Adrenal gland (tissue), 12 donors: ENCODE measurements around the gene SLC9A3. TPM values are rescaled to one million over a fixed set of nuclear protein-coding genes. Genes with fewer than 3 reads are reported as not detected.

ENCODE experiments used
- DNase-seq, 7 donors: peaks; one replicate each; pipeline ENCODE4 v3.0.0-alpha.2; 2019 to 2020
- H3K27ac ChIP-seq, 5 donors: fragments of 200-600 bp; sonication (generic) in 4 of 5; 1 replicate in 3 of 5; 2 replicates in 2 of 5; pipeline versions ENCODE4 v1.5.1 to v1.8.0; 2016 to 2020; ENCODE audit warnings: mild to moderate bottlenecking in 1 of 5
- H3K27me3 ChIP-seq: fragments of 200-600 bp; 2 replicates; pipeline ENCODE4 v1.8.0; 2021
- H3K36me3 ChIP-seq, 2 donors: fragments of 200-600 bp; replicated peaks in 1 of 2; 1 replicate in 1 of 2; 2 replicates in 1 of 2; pipeline versions ENCODE4 v1.5.1 to v1.8.0; 2018 to 2022
- H3K4me1 ChIP-seq, 2 donors: fragments of 200-600 bp; replicated peaks in 1 of 2; 1 replicate in 1 of 2; 2 replicates in 1 of 2; pipeline versions ENCODE4 v1.5.1 to v1.8.0; 2018 to 2021
- H3K4me3 ChIP-seq, 4 donors: fragments of 200-600 bp; sonication (generic) in 3 of 4; one replicate each; pipeline ENCODE4 v1.5.1; 2016 to 2018
- H3K9me3 ChIP-seq, 3 donors: fragments of 200-600 bp; sonication (generic) in 1 of 3; replicated peaks in 1 of 3; 1 replicate in 2 of 3; 2 replicates in 1 of 3; pipeline versions ENCODE4 v1.5.1 to v1.8.0; 2016 to 2021
- POLR2A ChIP-seq, 2 donors: fragments of 450-650 bp; IDR thresholded peaks; one replicate each; pipeline ENCODE4 v1.6.1; 2017; ENCODE audit warnings: antibody characterized with exemption in 2 of 2, mild to moderate bottlenecking in 2 of 2, moderate library complexity in 1 of 2
- WGBS, 4 donors: extraction: QIAGEN DNeasy Blood & Tissue Kit in 2 of 4; methylation state at CpG; one replicate each; pipeline versions ENCODE4 v1.1.5 to v1.1.7; 2013 to 2017; 5-methylcytosine and 5-hydroxymethylcytosine counted together
- intact Hi-C, 2 donors: fragments of 100-400 bp; cut with DNase I; formaldehyde crosslinking; loops; one replicate each; pipeline versions ENCODE4 v1.14.1 to v1.15.0; 2022 to 2023
- polyA plus RNA-seq, 3 donors: library from polyadenylated mRNA; stranded (reverse); fragments of 200-250 nt in 2 of 3; fragments of 350-450 nt in 1 of 3; fragmentation: Illumina TruSeq in 1 of 3; extraction: RNeasy Lipid Tissue Mini Kit (QIAGEN cat#74804) in 1 of 3; gene quantifications; one replicate each; pipeline ENCODE4 v1.2.3, GENCODE V29; 2013 to 2014
- total RNA-seq, 9 donors: library from RNA; depleted of rRNA in 4 of 9; stranded (reverse); fragments of >200 nt in 4 of 9; fragments of 120-200 nt in 1 of 9; fragmentation: NEBNext Ultra II Directional in 1 of 9; extraction: Animal tissue kit (Norgen Biotek cat#: 25700) in 1 of 9; gene quantifications; one replicate each; pipeline versions ENCODE4 v1.1.0 to v1.2.4, GENCODE V29; 2013 to 2023
- TF ChIP-seq, protein P1 (sequence below), 6 experiments: fragments of 450-650 bp in 4 of 6; fragments of 200-600 bp in 2 of 6; sonication (generic) in 1 of 6; IDR thresholded peaks; 1 replicate in 5 of 6; 2 replicates in 1 of 6; pipeline versions ENCODE4 v1.5.1 to v1.8.0; 2016 to 2021; ENCODE audit warnings: antibody characterized with exemption in 6 of 6, mild to moderate bottlenecking in 2 of 6, moderate library complexity in 1 of 6
- donor health status: healthy with polysubstance abuse.
- donor health status: Bipolar disorder and iron deficiency.
- donor health status: DM: yes; HTN: yes; CAD: no.
- donor health status: DM: no; HTN: no; CAD: no.
- donor health status: DM: no; HTN: no; CAD: no.
- donor health status: DM: yes; HTN: yes; CAD: no.

Gene SLC9A3
- total and polyA plus RNA-seq, 12 donors, result 0.83 to 5.5 (median 1.7) TPM

DNA sequence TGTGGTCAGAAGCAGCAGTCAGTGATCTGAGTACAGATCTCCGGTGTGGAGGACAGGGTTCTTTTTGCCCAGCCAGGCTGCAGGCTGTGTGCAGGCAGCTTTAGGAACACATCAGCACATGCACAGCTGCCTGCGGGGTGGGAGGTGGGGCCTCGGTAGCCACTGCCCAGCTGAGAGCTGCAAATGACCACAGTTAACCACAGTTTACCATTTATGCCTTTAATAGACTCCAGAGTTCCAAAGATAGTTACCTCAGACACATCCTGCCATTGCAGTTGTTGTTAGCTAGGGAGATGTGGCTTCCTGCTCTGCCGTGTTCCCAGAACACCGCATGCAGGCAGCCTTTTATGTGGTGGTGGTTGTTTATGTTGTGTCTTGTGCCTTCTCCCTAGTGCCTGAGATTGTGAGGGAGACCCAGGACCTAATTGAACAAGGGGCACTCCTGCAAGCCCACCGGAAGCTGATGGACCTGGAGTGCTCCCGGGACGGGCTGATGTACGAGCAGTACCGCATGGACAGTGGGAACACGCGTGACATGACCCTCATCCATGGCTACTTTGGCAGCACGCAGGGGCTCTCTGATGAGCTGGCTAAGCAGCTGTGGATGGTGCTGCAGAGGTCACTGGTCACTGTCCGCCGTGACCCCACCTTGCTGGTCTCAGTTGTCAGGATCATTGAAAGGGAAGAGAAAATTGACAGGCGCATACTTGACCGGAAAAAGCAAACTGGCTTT is 71.1 kb downstream of the SLC9A3 start:
- intact Hi-C loops, result no loop called here
- no peak for TF ChIP-seq POLR2A (IDR thresholded peaks at IDR 0.05)
- TF ChIP-seq, protein P1, sequence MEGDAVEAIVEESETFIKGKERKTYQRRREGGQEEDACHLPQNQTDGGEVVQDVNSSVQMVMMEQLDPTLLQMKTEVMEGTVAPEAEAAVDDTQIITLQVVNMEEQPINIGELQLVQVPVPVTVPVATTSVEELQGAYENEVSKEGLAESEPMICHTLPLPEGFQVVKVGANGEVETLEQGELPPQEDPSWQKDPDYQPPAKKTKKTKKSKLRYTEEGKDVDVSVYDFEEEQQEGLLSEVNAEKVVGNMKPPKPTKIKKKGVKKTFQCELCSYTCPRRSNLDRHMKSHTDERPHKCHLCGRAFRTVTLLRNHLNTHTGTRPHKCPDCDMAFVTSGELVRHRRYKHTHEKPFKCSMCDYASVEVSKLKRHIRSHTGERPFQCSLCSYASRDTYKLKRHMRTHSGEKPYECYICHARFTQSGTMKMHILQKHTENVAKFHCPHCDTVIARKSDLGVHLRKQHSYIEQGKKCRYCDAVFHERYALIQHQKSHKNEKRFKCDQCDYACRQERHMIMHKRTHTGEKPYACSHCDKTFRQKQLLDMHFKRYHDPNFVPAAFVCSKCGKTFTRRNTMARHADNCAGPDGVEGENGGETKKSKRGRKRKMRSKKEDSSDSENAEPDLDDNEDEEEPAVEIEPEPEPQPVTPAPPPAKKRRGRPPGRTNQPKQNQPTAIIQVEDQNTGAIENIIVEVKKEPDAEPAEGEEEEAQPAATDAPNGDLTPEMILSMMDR (IDR thresholded peaks at IDR 0.05), result no peak
- H3K27ac ChIP-seq, result no peak overlapping the region
- no peaks in the 10 kb centered on the region for H3K27me3 ChIP-seq
- peaks cover 0 to 66% of the 10 kb centered on the region in 2 donors for H3K36me3 ChIP-seq
- H3K4me1 ChIP-seq, result no peaks in the 10 kb centered on the region
- DNase-seq, result peak in 2 of 7 donors; percentile 7 to 38
- peaks cover 0 to 11% (median 5%) of the 10 kb centered on the region in 3 donors for H3K9me3 ChIP-seq
- no peak overlapping the region for H3K4me3 ChIP-seq
- WGBS, 4 donors, result 96 to 99% (median 97%) methylated on average over 14 to 17 of the region's 17 CpGs

GRCh38 chr5:451587-452458 is 72.4 kb downstream of the SLC9A3 start:
- WGBS, 4 donors, result 76 to 98% (median 84%) methylated on average over 5 of the region's 5 CpGs
- TF ChIP-seq, protein P1 (IDR thresholded peaks at IDR 0.05), result no peak
- no peak for TF ChIP-seq POLR2A (IDR thresholded peaks at IDR 0.05)
- no peak overlapping the region for H3K4me3 ChIP-seq
- DNase-seq, result no peak
- H3K27me3 ChIP-seq, result no peaks in the 10 kb centered on the region
- H3K9me3 ChIP-seq, result peaks cover 0 to 11% (median 5%) of the 10 kb centered on the region in 3 donors
- H3K36me3 ChIP-seq, result peaks cover 0 to 63% of the 10 kb centered on the region in 2 donors
- no peaks in the 10 kb centered on the region for H3K4me1 ChIP-seq
- no peak overlapping the region for H3K27ac ChIP-seq
- intact Hi-C loops, result no loop called here

DNA sequence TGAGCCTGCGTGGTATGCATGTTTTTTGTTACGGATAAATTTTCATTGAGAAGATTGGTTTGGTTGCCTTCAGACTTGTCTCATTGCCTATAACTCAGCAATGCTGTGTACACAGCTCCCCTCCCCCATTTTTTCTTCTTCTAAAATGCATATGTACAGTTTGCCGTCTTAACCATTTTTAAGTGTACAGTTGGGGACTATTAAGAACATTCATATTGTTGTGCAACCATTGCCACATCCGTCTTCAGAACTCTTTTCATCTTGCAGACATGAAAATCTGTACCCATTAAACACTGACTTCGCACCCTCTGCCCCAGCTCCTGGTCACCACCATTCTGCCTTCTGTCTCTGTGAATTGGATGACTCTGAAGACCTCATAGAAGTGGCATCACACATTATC is 75.1 kb downstream of the SLC9A3 start:
- Histone ChIP-seq H3K4me1 (peaks cover 0 to 5% of the 10 kb centered on the region in 2 donors), H3K36me3 (peaks cover 0 to 51% of the 10 kb centered on the region in 2 donors), H3K27ac (no peak overlapping the region), H3K4me3 (no peak overlapping the region), H3K27me3 (no peaks in the 10 kb centered on the region), H3K9me3 (peaks cover 0 to 11% (median 5%) of the 10 kb centered on the region in 3 donors)
- intact Hi-C loops, result no loop called here
- peak in 1 of 7 donors; percentile 2 for DNase-seq
- WGBS, 4 donors, result 93 to 96% (median 94%) methylated on average over 5 of the region's 5 CpGs
- no peak for TF ChIP-seq POLR2A (IDR thresholded peaks at IDR 0.05)
- TF ChIP-seq, protein P1 (IDR thresholded peaks at IDR 0.05), result no peak

GRCh38 chr5:448766-449090 is 75.5 kb downstream of the SLC9A3 start:
- Histone ChIP-seq H3K9me3 (peaks cover 0 to 11% (median 5%) of the 10 kb centered on the region in 3 donors), H3K4me1 (peaks cover 0 to 10% of the 10 kb centered on the region in 2 donors), H3K27ac (no peak overlapping the region), H3K4me3 (no peak overlapping the region), H3K27me3 (no peaks in the 10 kb centered on the region), H3K36me3 (peaks cover 0 to 46% of the 10 kb centered on the region in 2 donors)
- TF ChIP-seq, protein P1 (IDR thresholded peaks at IDR 0.05), result no peak
- TF ChIP-seq POLR2A (IDR thresholded peaks at IDR 0.05), result no peak
- intact Hi-C loops, result no loop called here
- DNase-seq, result no peak
- WGBS, 4 donors, result 88 to 91% (median 89%) methylated on average over 12 of the region's 12 CpGs
